HG03521 (cell line): ENCODE measurements around the gene CHRDL2.

ENCODE experiments used
- ATAC-seq: cut with Tn5 transposase; IDR thresholded peaks from one replicate; pipeline ENCODE4 v1.9.1; 2021; ENCODE audit warnings: mild to moderate bottlenecking, moderate library complexity; ENCODE audit not compliant: unreplicated experiment

Gene CHRDL2

DNA sequence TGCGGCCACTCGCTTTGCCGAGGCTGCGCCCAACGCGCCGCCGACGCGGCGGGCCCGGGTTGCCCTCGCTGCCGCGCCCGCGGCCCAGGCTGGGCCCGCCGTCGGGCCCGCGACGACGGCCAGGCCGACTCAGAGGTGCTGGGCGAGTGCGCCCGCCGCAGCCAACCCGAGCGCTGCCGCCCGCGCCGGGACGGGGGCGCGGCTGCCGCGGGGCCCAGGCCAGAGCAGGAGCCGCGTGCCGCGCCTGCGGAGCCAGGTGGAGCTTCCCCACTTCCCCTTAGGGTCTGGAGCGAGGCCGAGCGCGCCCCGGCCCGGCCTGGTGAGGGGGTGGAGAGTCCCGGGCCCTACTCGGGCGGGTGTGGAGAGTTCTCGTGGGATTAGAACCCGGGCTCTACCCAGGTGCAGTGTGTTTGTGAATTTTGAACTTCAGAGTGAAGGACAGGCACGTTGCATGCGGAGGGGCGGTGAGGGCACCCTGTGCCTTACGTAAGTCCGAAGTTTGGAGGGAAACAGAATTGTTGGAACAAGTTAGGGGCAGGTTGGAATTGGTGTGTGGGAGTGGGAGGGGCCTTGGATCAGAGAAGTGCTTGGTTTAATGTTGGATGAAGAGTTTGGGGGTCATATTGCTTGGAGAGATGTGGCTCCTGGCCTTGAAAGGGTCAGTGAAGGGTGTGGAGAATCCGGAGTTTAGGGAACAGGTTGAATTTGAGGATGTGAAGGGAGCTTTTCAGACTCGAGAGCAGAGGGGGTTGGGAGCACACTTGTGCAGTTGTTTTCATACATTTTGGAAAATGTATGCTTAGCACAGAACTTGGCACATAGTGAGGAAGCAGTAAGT, 18.1 kb upstream of the CHRDL2 start:
- peak; percentile 46 for ATAC-seq

DNA sequence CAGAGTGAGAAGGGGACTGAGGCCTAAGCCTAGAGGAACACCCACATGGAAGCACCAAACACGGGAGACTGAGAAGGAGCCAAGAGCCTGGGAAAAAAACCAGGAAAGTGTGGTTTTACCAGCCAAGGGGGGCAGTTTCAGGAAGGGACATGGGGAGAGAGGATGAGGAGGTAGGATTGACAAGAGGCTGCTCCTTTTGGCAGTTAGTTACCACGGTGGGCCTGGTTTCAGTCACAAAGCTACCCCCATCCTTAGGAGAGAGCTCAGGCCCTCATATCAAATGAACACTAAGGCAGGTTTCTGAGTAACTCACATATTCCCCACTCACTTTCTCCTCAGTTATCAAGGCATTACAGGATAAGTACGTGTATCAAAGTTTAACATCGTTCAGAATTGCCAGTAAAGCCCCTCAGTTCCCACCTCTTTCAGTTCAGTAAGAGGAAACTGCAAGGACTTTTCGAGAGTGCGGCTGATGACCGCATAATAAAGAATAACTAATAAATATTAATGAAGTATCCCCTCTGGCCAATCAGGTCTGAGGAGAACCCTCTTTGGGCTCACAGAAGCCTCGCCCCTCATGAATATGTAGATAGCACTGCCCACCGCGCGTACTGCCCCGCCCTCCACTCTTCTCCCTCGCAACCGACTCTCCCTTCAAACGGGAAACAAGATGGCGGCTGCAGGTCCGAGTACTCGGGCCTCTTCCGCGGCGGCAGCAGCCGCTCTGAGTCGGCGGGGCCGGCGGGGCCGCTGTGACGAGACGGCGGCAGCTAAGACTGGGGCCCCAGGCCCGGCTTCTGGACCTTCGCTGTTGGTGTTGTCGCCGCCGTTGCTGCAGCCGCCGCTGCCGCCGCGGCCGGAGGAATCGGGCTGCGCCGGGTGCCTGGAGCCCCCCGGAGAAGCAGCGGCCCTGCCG, 17.2 kb upstream of the CHRDL2 start, which contains the start of gene RNF169:
Gene RNF169 (plus strand): TSS at position 639 of the 916 bp plus-strand sequence. CDS start 32 bp downstream, at position 671.
- peak; percentile 97 for ATAC-seq

DNA sequence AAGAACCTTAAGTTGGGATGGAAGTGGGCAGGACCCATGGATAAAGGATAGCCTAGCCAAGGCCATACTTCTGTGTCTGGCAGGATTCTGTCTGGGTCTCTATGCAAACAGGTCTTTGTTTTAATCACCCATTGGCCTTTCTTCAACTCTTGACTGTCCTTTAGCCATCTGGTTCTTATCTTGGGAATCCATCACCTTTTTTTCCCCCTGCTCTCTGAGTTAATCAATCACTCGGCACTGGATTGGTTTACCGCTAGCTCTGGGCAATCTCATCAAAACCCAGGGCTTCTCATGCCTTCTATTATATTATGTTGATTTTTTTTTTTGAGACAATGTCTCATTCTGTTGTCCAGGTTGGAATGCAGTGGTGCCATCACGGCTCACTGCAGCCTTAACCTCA, 15.6 kb upstream of the CHRDL2 start:
- ATAC-seq = no peak

DNA sequence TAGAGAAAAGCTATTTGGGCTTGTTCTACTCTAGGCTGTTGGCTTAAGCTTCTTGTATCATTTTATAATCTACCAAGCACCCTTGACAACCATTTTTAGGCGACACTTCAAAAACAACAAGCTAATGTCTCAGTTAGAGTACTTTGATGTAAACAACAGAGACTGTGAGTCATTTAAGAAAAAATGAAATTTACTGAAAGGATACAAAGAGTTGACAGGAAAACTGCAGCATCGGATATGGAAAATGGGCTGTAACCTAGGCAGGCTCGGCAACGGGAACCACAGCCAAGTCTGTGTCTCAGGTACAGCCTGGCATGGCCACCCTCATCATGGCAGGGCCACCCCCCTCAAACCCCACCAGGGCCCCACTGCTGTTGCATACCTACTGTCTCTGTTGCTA, 13.1 kb upstream of the CHRDL2 start:
- no peak for ATAC-seq

DNA sequence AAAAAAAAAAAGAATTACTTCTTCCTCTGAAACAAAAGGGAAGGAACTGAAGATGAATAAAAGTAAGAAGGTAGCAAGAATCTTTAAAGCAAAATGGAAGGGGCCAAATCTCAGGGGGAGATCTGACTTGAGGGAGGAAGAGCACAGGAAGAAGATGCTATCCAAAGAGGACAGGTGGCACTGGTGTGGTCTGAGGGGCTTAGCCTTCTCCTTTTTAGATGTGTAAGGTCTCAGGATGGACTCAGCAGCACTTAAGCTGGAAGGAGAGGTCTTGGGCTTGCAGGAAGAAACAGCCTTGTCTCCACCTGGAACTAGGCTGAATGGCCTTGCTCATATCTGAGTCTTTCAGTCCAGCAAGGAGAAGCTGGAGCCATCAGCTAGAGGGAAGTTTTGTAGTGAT, 12.4 kb upstream of the CHRDL2 start:
- no peak for ATAC-seq

DNA sequence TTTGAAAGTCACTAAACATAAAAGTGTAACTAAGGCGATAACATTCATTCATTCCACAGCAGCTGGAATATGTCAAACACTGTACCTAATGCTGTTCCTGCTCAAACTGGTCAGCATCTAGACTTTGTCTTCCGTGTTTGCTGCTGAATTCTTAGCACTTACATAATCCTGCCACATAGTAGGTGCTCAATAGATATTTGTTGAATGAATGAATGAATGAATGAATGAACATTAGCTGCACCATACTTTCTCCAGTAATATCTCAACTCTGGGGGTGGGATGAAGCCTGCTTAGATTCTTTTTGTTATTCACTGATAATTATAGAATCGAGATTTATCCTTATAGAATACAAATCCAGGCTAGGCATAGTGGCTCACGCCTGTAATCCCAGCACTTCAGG, 10.8 kb upstream of the CHRDL2 start:
- no peak for ATAC-seq

DNA sequence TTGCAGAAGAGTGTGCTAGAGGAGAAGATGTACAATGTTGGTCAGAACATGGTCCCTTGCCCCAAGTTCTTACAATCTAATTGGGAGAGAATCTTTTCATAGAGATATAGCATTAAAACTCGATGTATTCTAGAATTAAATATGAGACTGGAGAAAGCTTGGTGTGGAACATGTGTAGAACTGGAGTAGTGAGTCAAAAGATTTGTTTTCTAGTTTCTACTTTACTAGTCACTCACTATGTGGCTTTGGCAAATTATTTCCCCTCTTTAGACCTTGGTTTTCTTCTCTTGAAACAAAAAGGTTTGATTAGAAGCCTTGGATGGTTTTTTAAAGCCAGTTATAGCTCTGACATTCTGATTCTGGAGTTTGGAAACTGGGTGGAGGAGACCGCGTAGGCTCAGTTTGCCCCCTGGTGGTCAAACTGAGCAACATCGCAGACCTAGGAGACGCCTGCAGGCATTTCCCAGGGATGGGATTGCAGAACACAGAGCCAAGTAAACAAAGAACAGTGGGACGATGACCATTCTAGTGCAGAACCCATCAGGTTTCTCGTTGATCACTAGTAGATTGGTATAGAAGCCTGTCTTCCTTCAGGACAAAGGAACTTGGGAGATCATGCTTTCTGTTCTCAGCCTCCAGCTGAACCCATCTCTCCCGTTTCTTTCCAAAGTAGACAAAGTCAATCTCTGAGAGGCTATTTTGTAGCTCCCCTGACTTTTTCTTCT, 8.5 kb upstream of the CHRDL2 start:
- no peak for ATAC-seq

DNA sequence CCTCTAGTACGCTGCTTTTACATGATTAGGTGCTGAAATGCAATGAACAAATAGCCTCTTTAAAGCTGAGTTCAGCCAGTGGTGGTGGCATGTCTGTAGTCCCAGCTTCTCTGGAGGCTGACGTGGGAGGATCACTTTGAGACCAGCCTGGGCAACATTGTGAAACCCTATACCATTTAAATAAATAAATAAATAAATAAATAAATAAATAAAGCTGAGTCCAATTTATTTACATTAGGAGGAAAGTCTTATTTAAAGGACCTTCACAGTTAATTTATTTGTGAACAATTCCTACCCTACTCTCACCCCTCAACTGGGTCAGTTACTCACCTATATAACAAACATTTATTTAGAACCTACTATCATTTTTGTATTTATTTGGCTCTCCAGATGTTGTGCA, 4.8 kb upstream of the CHRDL2 start:
- no peak for ATAC-seq

DNA sequence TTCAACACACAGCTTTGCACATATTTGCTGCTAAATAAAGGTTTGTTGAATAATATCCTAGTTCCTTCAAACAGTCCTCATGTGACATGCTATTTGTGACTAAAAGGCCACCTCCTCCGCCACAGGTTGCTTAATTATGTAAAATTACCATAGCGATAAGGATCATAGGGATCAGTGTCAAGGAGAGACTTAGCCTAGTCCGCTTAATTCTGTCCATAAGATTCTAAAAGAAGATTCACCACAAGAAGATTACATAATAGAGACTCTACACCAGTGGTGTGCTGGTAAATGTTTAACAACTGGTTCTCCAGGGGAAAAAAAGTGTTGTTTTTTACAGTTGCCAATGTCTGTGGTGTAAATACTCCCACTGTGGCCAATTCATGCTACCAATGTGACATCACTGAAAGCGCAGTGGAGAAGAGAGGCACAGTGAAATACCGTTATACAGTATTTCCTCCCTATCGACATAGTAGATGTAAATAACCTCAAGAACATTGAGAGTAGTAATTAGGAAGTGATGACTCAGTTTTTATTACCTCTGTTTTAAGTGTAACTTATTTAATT, 4.2 kb upstream of the CHRDL2 start:
- no peak for ATAC-seq

DNA sequence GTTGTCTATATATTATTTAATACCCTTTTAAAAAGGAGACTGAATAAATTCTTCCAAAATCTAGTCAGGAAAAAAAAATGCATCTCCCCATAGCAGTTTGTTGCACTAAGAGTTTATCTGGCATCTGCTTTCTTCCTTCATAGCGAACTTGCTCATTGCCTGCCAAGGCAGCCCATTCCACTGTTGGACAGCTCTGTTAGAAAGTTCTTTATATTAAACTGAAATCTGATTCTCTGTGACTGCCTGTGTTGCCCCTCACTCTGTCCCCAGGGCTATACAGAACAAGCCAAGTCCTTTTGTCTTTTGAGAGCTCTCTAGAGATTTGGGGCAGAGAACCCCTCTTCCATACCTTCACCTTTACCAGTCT, 3.3 kb upstream of the CHRDL2 start:
- no peak for ATAC-seq

DNA sequence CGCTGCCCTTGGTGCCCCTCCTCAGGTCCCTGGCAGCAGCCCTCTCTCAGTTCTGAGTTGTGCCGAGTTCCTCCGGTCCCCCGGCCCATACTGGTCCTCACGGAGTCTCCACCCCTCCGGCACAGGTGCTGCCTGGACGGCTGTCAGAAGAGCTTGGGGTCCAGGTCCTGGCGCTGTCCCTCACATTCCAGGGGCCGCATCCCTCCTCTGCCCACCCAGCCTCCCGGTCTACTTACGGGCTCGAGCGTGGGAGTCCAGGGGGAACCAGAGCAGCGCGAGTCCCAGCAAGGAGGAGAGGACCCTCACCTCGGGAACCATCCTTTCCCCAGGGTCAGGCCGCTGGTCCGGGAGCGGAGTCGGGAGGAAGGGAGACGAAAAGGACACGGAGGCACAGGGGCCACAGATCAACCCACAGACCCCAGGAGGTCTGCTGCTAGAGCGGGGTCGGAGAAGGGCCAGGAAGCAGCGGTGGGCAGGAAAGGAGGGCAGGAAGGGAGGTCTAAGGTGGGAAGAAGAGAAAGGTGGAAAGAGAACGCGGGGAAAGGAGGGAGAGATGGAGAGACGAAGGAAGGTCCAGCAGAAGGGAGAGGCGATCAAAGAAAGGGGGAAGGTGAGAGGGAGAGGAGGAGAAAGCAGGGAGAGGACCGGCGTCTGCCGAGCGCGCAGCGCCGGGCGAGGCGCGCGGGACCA, 510 bp downstream of the CHRDL2 start:
- no peak for ATAC-seq

DNA sequence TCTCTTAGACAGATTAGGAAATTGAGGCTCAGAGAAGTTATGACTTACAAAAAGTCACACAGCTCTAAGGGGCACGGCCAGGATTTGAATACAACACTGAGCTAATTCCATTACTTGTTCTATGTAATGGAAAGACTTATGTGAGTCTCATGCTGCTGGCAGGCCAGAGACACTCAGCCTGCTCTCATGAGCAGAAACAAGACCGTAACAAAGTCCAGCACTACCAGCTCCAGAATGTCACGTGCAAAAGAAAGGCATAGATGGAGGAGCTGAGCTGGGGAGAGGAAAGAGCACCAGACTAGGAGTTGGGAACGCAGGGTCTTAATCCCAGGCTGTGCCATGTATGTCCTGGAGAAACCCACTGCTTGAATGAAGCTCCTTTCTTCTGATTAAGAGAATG, 1.8 kb downstream of the CHRDL2 start:
- ATAC-seq = no peak

DNA sequence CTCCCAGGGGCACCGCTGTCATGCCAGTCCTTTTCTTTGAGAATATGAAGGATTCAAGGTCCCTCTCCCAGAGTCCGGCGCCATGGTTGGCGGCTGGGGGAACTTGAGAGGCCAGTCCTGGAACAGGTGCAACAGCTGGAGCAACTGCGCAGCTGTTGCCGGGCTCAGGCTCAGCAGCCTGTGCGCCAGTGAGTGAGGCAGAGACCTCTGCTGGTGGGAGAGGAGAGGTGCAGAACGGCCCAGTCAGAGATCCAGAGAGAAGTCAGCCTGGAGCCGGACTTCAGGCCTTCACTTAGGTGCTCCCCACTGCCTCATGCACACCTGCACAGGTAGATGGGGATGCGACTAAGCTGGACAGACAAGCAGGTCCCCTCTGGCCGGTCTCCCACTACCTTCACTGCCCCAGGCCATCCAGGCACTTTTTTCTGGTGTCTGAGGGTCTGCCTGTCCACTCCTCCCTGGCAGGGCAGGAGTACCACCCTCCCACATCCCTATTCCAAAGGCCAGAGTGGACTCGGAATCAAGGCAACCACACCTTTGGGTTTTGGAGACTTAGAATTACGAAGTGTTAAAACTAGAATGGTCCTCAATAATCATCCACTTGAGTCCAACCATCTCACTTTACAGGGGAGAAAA, 4.6 kb downstream of the CHRDL2 start:
- ATAC-seq = peak; percentile 73

DNA sequence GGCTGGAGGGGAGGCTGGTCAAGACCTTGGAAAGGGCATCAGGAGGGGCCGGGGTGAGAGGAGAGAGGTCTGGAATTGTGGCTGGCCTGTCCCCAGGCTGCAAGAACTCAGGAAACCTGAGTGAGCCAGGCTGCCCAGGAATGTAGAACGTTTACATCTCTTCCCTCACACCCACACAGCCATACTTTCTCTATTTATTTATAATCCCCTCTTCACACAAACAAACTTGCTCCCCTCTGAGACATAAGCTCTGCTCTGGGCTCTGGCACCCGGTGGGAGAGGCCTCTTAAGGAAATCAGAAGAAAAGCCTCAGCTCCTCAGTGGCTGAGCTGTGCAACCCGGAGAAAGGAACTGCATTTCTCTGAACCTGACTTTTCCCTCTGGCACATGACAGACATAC, 5.5 kb downstream of the CHRDL2 start:
- no peak for ATAC-seq

DNA sequence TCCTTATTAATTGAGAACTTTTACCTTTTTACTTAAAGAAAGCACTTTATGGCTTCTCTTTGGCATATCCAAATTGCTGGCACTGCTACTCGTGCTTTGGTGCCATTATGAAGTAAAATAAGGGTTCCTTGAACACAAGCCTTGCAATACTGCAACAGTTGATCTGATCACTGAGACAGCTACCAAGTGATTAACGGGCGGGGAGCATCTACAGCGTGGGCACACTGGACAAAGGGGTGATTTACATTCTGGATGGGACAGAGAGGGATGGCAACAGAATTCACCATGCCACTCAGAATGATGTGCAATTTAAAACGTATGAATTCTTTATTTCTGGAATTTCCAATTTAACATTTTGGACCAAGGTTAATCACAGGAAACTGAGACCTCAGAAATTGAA, 7.7 kb downstream of the CHRDL2 start:
- ATAC-seq = no peak

DNA sequence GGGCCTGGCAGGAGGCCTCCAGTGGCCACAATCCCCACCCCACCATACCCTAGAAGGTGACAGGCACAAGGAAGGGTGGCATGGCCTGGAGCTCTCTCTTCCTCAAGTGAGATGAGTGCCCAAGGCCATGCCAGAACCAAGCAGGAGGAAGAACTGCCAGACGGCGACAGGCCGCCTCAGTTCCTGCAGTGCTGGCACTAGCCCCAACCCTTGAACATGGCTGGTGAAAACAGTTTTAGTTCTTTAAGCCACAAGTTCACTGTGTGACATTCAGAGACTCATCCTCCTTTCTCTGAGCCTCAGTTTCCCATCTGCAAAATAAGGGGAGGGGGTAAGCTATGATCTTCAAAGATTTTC, 9.8 kb downstream of the CHRDL2 start:
- no peak for ATAC-seq

DNA sequence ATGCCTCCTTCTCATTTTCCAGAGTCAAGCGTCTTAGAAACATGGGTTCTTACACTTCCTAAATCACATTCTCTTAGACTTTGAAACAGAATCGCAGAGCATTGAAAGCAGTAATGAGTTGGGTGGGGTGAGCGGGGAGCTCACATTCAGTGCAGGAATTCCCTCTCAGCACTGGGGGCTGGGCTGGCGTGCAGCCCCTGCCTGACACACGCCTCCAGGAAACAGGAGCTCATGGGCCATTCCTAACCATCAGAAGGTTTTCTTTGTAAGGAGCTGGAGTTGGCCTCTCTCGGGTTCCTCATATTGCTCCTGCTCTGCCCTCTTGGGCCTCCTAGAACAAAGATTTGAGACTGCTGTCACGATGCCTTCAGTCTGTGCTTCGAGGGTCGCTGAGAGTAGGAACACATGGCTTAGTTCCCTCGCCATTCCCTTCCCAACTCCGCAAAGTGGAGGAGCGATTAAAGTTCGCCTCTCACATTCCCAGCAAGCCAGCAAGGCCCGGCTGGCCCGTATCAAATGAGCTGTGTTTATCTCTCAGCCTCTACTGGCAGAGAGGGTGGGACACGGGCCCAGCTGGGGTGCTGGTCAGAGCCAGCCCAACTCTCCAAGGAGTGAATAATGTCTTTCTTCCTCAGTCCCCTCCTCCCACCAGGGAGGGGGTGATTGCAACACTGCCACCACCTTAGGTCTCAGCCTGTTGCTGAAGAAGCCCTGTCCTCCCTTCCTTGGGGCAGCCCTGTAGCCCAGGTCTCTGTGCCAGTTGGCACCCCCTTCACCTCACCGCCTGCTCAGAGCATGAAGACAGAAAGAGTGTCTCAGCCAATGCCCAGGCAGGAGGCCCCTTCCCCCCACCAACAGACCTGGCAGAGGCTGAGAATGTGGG, 10.4 kb downstream of the CHRDL2 start:
- no peak for ATAC-seq

DNA sequence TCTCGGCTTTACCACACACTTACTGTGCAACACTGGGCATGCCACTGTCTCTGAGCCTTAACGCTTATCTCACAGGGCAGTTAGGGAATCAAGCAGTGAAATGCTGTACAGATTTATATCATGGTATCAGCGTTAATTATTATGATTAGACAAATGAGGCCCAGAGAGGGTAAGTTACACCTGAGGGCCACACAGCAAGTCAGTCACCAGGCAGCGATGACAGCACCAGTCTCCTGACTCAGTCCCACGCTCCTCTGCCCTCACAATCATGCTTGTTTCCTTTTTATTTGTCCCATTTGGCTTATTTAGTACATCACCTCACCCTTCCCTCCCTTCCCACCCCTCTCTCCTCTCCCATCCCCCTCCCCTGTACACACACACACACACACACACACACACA, 12.2 kb downstream of the CHRDL2 start:
- ATAC-seq = no peak
